IMR-90 (cell line): ENCODE results near the gene CHRNA10. TPM values are rescaled to one million over a fixed set of nuclear protein-coding genes. Genes with fewer than 3 reads are reported as not detected.

Source experiments
- ATAC-seq: fragments of 200-7000 bp; cut with Tn5 transposase; 2 replicates; pipeline ENCODE4 v1.9.1; 2020; ENCODE audit warnings: low read depth, mild to moderate bottlenecking, moderate library complexity
- BruUV-seq: library from RNA; stranded (reverse); fragments of 400-500 nt; replicated peaks from 2 replicates; lab custom pipeline; 2021; lab: Mats Ljungman, UMichigan
- CTCF ChIA-PET: fragments of 300-600 bp; formaldehyde crosslinking; extraction: SDS; loops from one replicate; lab custom pipeline; 2021; ENCODE audit warnings: antibody characterized with exemption; lab: Yijun Ruan, JAX
- POLR2A ChIA-PET: fragments of 300-600 bp; sonication (Branson Sonifier 250); formaldehyde crosslinking; loops from one replicate; lab custom pipeline; 2022; ENCODE audit warnings: antibody characterized with exemption; ENCODE audit not compliant: unreplicated experiment; lab: Charles Lee
- DNase-seq: peaks from one replicate; pipeline ENCODE4 v3.0.0; 2013
- H2AFZ ChIP-seq: replicated peaks from 2 replicates; pipeline ENCODE3; 2013; ENCODE audit warnings: low read length, mild to moderate bottlenecking; ENCODE audit not compliant: poor library complexity
- H2AK5ac ChIP-seq: 2 replicates; pipeline ENCODE4 v1.6.1; 2013; ENCODE audit warnings: low read depth, low read length, inconsistent platforms
- H2AK9ac ChIP-seq: replicated peaks from 2 replicates; pipeline ENCODE3; 2013; ENCODE audit warnings: mild to moderate bottlenecking, low read depth, low read length, moderate library complexity; ENCODE audit not compliant: poor library complexity
- H2BK120ac ChIP-seq: 2 replicates; pipeline ENCODE4 v1.6.1; 2013; ENCODE audit warnings: low read depth, low read length, inconsistent platforms
- H2BK15ac ChIP-seq: 3 replicates; pipeline ENCODE4 v1.6.1; 2013; ENCODE audit warnings: low read depth, low read length, inconsistent platforms
- H2BK20ac ChIP-seq: 2 replicates; pipeline ENCODE4 v1.6.1; 2013; ENCODE audit warnings: low read depth, mild to moderate bottlenecking, inconsistent platforms, low read length, moderate library complexity
- H2BK5ac ChIP-seq: 2 replicates; pipeline ENCODE4 v1.6.1; 2013; ENCODE audit warnings: mild to moderate bottlenecking, low read depth, low read length, inconsistent platforms; ENCODE audit not compliant: poor library complexity, severe bottlenecking
- H3K14ac ChIP-seq: replicated peaks from 2 replicates; pipeline ENCODE4 v1.6.1; 2013; ENCODE audit warnings: low read depth, low read length, inconsistent platforms
- H3K18ac ChIP-seq: 2 replicates; pipeline ENCODE4 v1.6.1; 2013; ENCODE audit warnings: low read depth, low read length, control low read depth
- H3K23ac ChIP-seq: 2 replicates; pipeline ENCODE4 v1.6.1; 2013; ENCODE audit warnings: low read depth, low read length, inconsistent platforms
- H3K27ac ChIP-seq: 2 replicates; pipeline ENCODE4 v1.5.1; 2013; ENCODE audit warnings: mild to moderate bottlenecking, control low read depth, low read length; ENCODE audit not compliant: insufficient read depth
- H3K27me3 ChIP-seq: 2 replicates; pipeline ENCODE4 v1.6.1; 2013; ENCODE audit warnings: low read length; ENCODE audit not compliant: control insufficient read depth, insufficient read depth
- H3K36me3 ChIP-seq: 2 replicates; pipeline ENCODE4 v1.6.1; 2013; ENCODE audit warnings: low read length, mixed read lengths; ENCODE audit not compliant: control insufficient read depth, insufficient read depth
- H3K4ac ChIP-seq: 2 replicates; pipeline ENCODE4 v1.6.1; 2013; ENCODE audit warnings: low read depth, low read length, inconsistent platforms
- H3K4me1 ChIP-seq: 2 replicates; pipeline ENCODE4 v1.6.1; 2013; ENCODE audit warnings: low read length, mixed read lengths; ENCODE audit not compliant: control insufficient read depth, insufficient read depth
- H3K4me2 ChIP-seq: 2 replicates; pipeline ENCODE4 v1.6.1; 2013; ENCODE audit warnings: low read depth, mild to moderate bottlenecking, control low read depth, low read length, moderate library complexity
- H3K4me3 ChIP-seq: 2 replicates; pipeline ENCODE4 v1.5.1; 2013; ENCODE audit warnings: low read depth, mild to moderate bottlenecking, control low read depth, low read length, moderate library complexity; ENCODE audit not compliant: insufficient read depth
- H3K56ac ChIP-seq: 2 replicates; pipeline ENCODE4 v1.6.1; 2013; ENCODE audit warnings: low read length, inconsistent platforms; ENCODE audit not compliant: insufficient read depth; ENCODE audit errors: extremely low read depth
- H3K79me1 ChIP-seq, 2 experiments: 2 replicates each; pipeline ENCODE4 v1.6.1; 2013; ENCODE audit warnings: low read length in 2 of 2, inconsistent platforms in 1 of 2, low read depth in 1 of 2
- H3K9ac ChIP-seq: 2 replicates; pipeline ENCODE4 v1.6.1; 2013; ENCODE audit warnings: low read depth, low read length, control low read depth
- H3K9me1 ChIP-seq: 2 replicates; pipeline ENCODE4 v1.6.1; 2013; ENCODE audit warnings: low read length, inconsistent platforms; ENCODE audit not compliant: insufficient read depth
- H3K9me3 ChIP-seq: 2 replicates; pipeline ENCODE4 v1.6.1; 2013; ENCODE audit warnings: low read length; ENCODE audit not compliant: control insufficient read depth, insufficient read depth
- H4K20me1 ChIP-seq: 2 replicates; pipeline ENCODE4 v1.6.1; 2013; ENCODE audit warnings: low read length, inconsistent platforms; ENCODE audit not compliant: insufficient read depth
- H4K5ac ChIP-seq: 2 replicates; pipeline ENCODE4 v1.6.1; 2013; ENCODE audit warnings: mild to moderate bottlenecking, low read depth, low read length, control low read depth
- H4K8ac ChIP-seq, 2 experiments: 2 replicates each; pipeline ENCODE4 v1.6.1; 2013; ENCODE audit warnings: low read depth in 2 of 2, low read length in 2 of 2, control low read depth in 1 of 2, inconsistent platforms in 1 of 2
- H4K91ac ChIP-seq: 2 replicates; pipeline ENCODE4 v1.6.1; 2013; ENCODE audit warnings: low read depth, low read length, inconsistent platforms; ENCODE audit not compliant: insufficient read depth
- CEBPB ChIP-seq: IDR thresholded peaks from 2 replicates; pipeline ENCODE4 v1.6.1; 2012; ENCODE audit warnings: low read depth, low read length, improper control_type of control experiment
- NFE2L2 ChIP-seq: fragments of 150-350 bp; IDR thresholded peaks from 2 replicates; pipeline ENCODE4 v1.6.1; 2016; ENCODE audit warnings: low read depth, mild to moderate bottlenecking, low read length
- SMC3 ChIP-seq: fragments of 150-350 bp; IDR thresholded peaks from 2 replicates; pipeline ENCODE4 v1.6.1; 2016; ENCODE audit warnings: low read depth, mild to moderate bottlenecking, antibody characterized with exemption, low read length, moderate library complexity
- WGBS, 2 experiments: methylation state at CpG; one replicate each; pipeline versions ENCODE4 v1.1.5 to v1.1.7; 2013; ENCODE audit warnings: missing lambda C conversion rate in 2 of 2; ENCODE audit not compliant: insufficient read length in 1 of 2; ENCODE audit errors: extremely low coverage in 2 of 2; 5-methylcytosine and 5-hydroxymethylcytosine counted together
- dilution Hi-C: fragments of 300-500 bp; cut with HindIII; formaldehyde crosslinking; loops from one replicate; pipeline ENCODE4 v1.14.3; 2018; ENCODE audit warnings: low sequenced_read_pairs; ENCODE audit not compliant: unreplicated experiment
- in situ Hi-C: fragments of 300-500 bp; cut with MboI; formaldehyde crosslinking; loops from 3 replicates; pipeline ENCODE4 v1.14.3; 2019; ENCODE audit warnings: low sequenced_read_pairs, inconsistent platforms, mixed read lengths
- intact Hi-C: fragments of 100-400 bp; cut with micrococcal nuclease; formaldehyde crosslinking; loops from 2 replicates; pipeline ENCODE4 v1.10.0; 2022
- polyA plus RNA-seq, 3 experiments: library from polyadenylated mRNA; depleted of rRNA; stranded (reverse); fragments of >200 nt; gene quantifications; 2 replicates each; pipeline ENCODE4 v1.2.3, GENCODE V29; 2012; ENCODE audit warnings: low replicate concordance in 1 of 3
- total RNA-seq: library from RNA; depleted of rRNA; stranded (reverse); fragments of >200 nt; gene quantifications from 2 replicates; pipeline ENCODE4 v1.2.3, GENCODE V29; 2012

CHRNA10 gene
- total and polyA plus RNA-seq, 2 of the 4 experiments (the other 2 are of a cell fraction) = 0.36 to 0.79 TPM

DNA sequence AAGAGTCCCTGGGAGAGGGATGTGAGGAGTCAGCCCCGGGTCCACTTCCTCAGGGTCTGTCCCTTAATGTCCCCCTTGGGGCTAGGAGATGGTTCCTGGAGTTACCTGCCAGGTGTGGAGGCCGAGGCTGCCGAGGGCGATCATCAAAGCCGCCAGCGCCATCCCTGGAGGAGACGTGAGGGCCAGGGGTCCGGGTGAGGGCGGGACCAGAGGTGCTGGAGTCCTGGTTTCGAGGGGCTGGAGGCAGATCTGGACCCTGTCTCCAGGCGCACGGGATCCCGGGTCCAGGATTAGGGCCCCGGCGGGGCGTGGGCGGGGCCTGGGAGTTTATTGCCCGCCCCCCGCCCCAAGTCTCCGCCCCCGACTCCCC is 29.5 kb downstream of the CHRNA10 start, which contains the start of gene ART5:
Gene ART5 (minus strand): TSS at position 292 of the 370 bp plus-strand sequence. CDS start 130 bp downstream, at position 162.
- Histone ChIP-seq H3K56ac (no peak within 1 kb of the TSS), H2AK5ac (no peak within 1 kb of the TSS), H3K4me2 (peak within 1 kb of the TSS; percentile 79), H3K4ac (no peak within 1 kb of the TSS), H3K14ac (no peak within 1 kb of the TSS), H3K27me3 (peaks cover 53% of the 10 kb centered on the region), H3K4me3 (peak within 1 kb of the TSS; percentile 37), H2AK9ac (peak within 1 kb of the TSS; percentile 15), H2AFZ (peak within 1 kb of the TSS; percentile 83), H2BK15ac (no peak within 1 kb of the TSS), H3K4me1 (peaks cover 3% of the 10 kb centered on the region), H3K18ac (no peak within 1 kb of the TSS; the same call in 1 of the 2 replicates), H3K9me1 (no peaks in the 10 kb centered on the region), H3K79me1 (no peaks in the 10 kb centered on the region), H3K9ac (no peak within 1 kb of the TSS), H4K8ac (no peak within 1 kb of the TSS; a peak in 1 of 4 replicates), H2BK5ac (no peak within 1 kb of the TSS), H4K91ac (no peak within 1 kb of the TSS), H3K27ac (no peak within 1 kb of the TSS), H2BK120ac (no peak within 1 kb of the TSS), H2BK20ac (no peak within 1 kb of the TSS), H3K36me3 (no peaks in the 10 kb centered on the region), H4K20me1 (no peaks in the 10 kb centered on the region), H3K9me3 (no peaks in the 10 kb centered on the region), H4K5ac (no peak within 1 kb of the TSS), H3K23ac (no peak within 1 kb of the TSS)
- TF ChIP-seq CEBPB (no peak), NFE2L2 (no peak), SMC3 (no peak)
- POLR2A ChIA-PET = no interaction called here
- DNase-seq (no peak), ATAC-seq (no peak)
- intact Hi-C loops (no loop called here), in situ Hi-C loops (no loop called here), dilution Hi-C loops (no loop called here)
- WGBS, 2 experiments = 7% methylated on average over 3 of the region's 21 CpGs; no CpG with 5 or more reads in 1 of the 2 experiments
- BruUV-seq = no TSS peak
- CTCF ChIA-PET = no interaction called here
